H1 (cell line): ENCODE results near the gene SUCLG2. TPM values are rescaled to one million over a fixed set of nuclear protein-coding genes. Genes with fewer than 3 reads are reported as not detected.

ENCODE experiments used
- CTCF ChIA-PET: fragments of 300-600 bp; sonication (Branson Sonifier 250); formaldehyde crosslinking; loops from one replicate; lab custom pipeline; 2021; ENCODE audit not compliant: partially characterized antibody; lab: Charles Lee
- POLR2A ChIA-PET: fragments of 300-600 bp; sonication (Branson Sonifier 250); formaldehyde crosslinking; loops from one replicate; lab custom pipeline; 2021; ENCODE audit warnings: inconsistent platforms; ENCODE audit not compliant: partially characterized antibody; lab: Charles Lee
- DNase-seq, 2 experiments: peaks; one replicate each; pipeline versions ENCODE4 v3.0.0 to v3.0.0-alpha.2; 2010 to 2022; ENCODE audit warnings: low spot score in 2 of 2, low read depth in 1 of 2, mixed read lengths in 1 of 2
- FAIRE-seq: peaks from 2 replicates; lab custom pipeline; 2011; peaks lifted over from hg19 to GRCh38; lab: Jason Lieb, UNC
- H2AFZ ChIP-seq: 2 replicates; pipeline ENCODE4 v1.8.1; 2012; ENCODE audit warnings: low read length, inconsistent platforms
- H2AK5ac ChIP-seq: 2 replicates; pipeline ENCODE4 v1.6.1; 2013; ENCODE audit warnings: low read depth, low read length
- H2BK120ac ChIP-seq: replicated peaks from 2 replicates; pipeline ENCODE3; 2013; ENCODE audit warnings: low read depth, low read length, inconsistent platforms
- H2BK12ac ChIP-seq: 2 replicates; pipeline ENCODE4 v1.6.1; 2013; ENCODE audit warnings: low read depth, low read length
- H2BK15ac ChIP-seq: 2 replicates; pipeline ENCODE4 v1.6.1; 2013; ENCODE audit warnings: low read length
- H2BK20ac ChIP-seq: 2 replicates; pipeline ENCODE4 v1.6.1; 2013; ENCODE audit warnings: low read length
- H2BK5ac ChIP-seq: 2 replicates; pipeline ENCODE4 v1.6.1; 2013; ENCODE audit warnings: low read depth, low read length
- H3K14ac ChIP-seq: 2 replicates; pipeline ENCODE4 v1.6.1; 2013; ENCODE audit warnings: inconsistent platforms; ENCODE audit not compliant: insufficient read length
- H3K18ac ChIP-seq: 2 replicates; pipeline ENCODE4 v1.6.1; 2013; ENCODE audit warnings: low read length; ENCODE audit errors: extremely low read depth
- H3K23ac ChIP-seq: 2 replicates; pipeline ENCODE4 v1.6.1; 2013; ENCODE audit warnings: inconsistent platforms; ENCODE audit not compliant: insufficient read length
- H3K23me2 ChIP-seq: 2 replicates; pipeline ENCODE4 v1.6.1; 2013; ENCODE audit warnings: low read depth, low read length
- H3K27ac ChIP-seq: 2 replicates; pipeline ENCODE4 v1.6.1; 2011; ENCODE audit warnings: low read depth, low read length, inconsistent platforms
- H3K27me3 ChIP-seq, 4 experiments: replicated peaks in 1 of 4; 1 replicate in 1 of 4; 2 replicates in 3 of 4; pipeline versions ENCODE4 v1.6.1 to v1.8.1; 2011 to 2013; ENCODE audit warnings: low read length in 3 of 4, mild to moderate bottlenecking in 3 of 4, inconsistent platforms in 2 of 4, mixed read lengths in 2 of 4, moderate library complexity in 1 of 4; ENCODE audit not compliant: control insufficient read depth in 3 of 4, insufficient read depth in 3 of 4; ENCODE audit errors: extremely low read depth in 1 of 4
- H3K36me3 ChIP-seq, 4 experiments: 2 replicates each; pipeline versions ENCODE4 v1.6.1 to v1.8.1; 2011 to 2013; ENCODE audit warnings: mild to moderate bottlenecking in 4 of 4, low read length in 3 of 4, moderate library complexity in 2 of 4, control low read depth in 1 of 4, inconsistent platforms in 1 of 4; ENCODE audit not compliant: insufficient read depth in 4 of 4, control insufficient read depth in 2 of 4
- H3K4ac ChIP-seq: replicated peaks from 2 replicates; pipeline ENCODE3; 2013; ENCODE audit warnings: low read length, low read depth, mixed read lengths, inconsistent platforms; ENCODE audit not compliant: insufficient read length
- H3K4me1 ChIP-seq, 4 experiments: replicated peaks in 1 of 4; 1 replicate in 1 of 4; 2 replicates in 3 of 4; pipeline versions ENCODE4 v1.6.1 to v1.8.1; 2011 to 2013; ENCODE audit warnings: low read length in 3 of 4, inconsistent platforms in 2 of 4, mixed read lengths in 1 of 4; ENCODE audit not compliant: insufficient read depth in 4 of 4, control insufficient read depth in 3 of 4
- H3K4me2 ChIP-seq, 2 experiments: 2 replicates each; pipeline versions ENCODE4 v1.6.1 to v1.8.1; 2011 to 2013; ENCODE audit warnings: low read depth in 2 of 2, low read length in 2 of 2, control low read depth in 1 of 2, inconsistent platforms in 1 of 2, mild to moderate bottlenecking in 1 of 2; ENCODE audit not compliant: insufficient read depth in 1 of 2
- H3K4me3 ChIP-seq, 4 experiments: fragments of 200-600, 300-600 bp in 1 of 4; sonication (generic), shearing (Covaris generic), sonication (Bioruptor Twin) in 1 of 4; 2 replicates each; pipeline versions ENCODE4 v1.5.1 to v1.8.1; 2011 to 2016; ENCODE audit warnings: low read length in 4 of 4, low read depth in 3 of 4, control low read depth in 2 of 4, inconsistent platforms in 2 of 4, mild to moderate bottlenecking in 2 of 4, mixed read lengths in 1 of 4, moderate library complexity in 1 of 4; ENCODE audit not compliant: insufficient read depth in 2 of 4; ENCODE audit errors: extremely low read depth in 1 of 4
- H3K56ac ChIP-seq: replicated peaks from 2 replicates; pipeline ENCODE3; 2013; ENCODE audit warnings: low read depth, mild to moderate bottlenecking, mixed read lengths, low read length, inconsistent platforms; ENCODE audit not compliant: insufficient read length
- H3K79me1 ChIP-seq: 2 replicates; pipeline ENCODE4 v1.6.1; 2013; ENCODE audit warnings: low read depth, low read length, control low read depth
- H3K79me2 ChIP-seq, 2 experiments: 2 replicates each; pipeline versions ENCODE4 v1.6.1 to v1.8.1; 2012 to 2013; ENCODE audit warnings: low read length in 2 of 2, mild to moderate bottlenecking in 2 of 2, inconsistent platforms in 1 of 2; ENCODE audit not compliant: insufficient read depth in 2 of 2, control insufficient read depth in 1 of 2
- H3K9ac ChIP-seq, 4 experiments: replicated peaks in 1 of 4; 1 replicate in 1 of 4; 2 replicates in 3 of 4; pipeline versions ENCODE4 v1.6.1 to v1.8.1; 2011 to 2013; ENCODE audit warnings: low read depth in 3 of 4, low read length in 3 of 4, control low read depth in 2 of 4, mild to moderate bottlenecking in 2 of 4, moderate library complexity in 2 of 4, inconsistent platforms in 1 of 4; ENCODE audit errors: extremely low read depth in 1 of 4
- H3K9me3 ChIP-seq, 2 experiments: 2 replicates each; pipeline versions ENCODE4 v1.6.1 to v1.8.1; 2012 to 2013; ENCODE audit warnings: mild to moderate bottlenecking in 2 of 2, moderate library complexity in 2 of 2, control low read depth in 1 of 2, inconsistent platforms in 1 of 2, low read depth in 1 of 2, low read length in 1 of 2, mixed read lengths in 1 of 2; ENCODE audit not compliant: insufficient read depth in 2 of 2
- H4K20me1 ChIP-seq, 2 experiments: replicated peaks in 1 of 2; 2 replicates each; pipeline versions ENCODE3 to v1.8.1; 2011 to 2013; ENCODE audit warnings: inconsistent platforms in 2 of 2, low read length in 2 of 2, mild to moderate bottlenecking in 1 of 2; ENCODE audit not compliant: insufficient read depth in 2 of 2, control insufficient read depth in 1 of 2
- H4K5ac ChIP-seq: 2 replicates; pipeline ENCODE4 v1.6.1; 2013; ENCODE audit warnings: low read length, low read depth, mixed read lengths, inconsistent platforms; ENCODE audit not compliant: insufficient read length
- H4K8ac ChIP-seq: 2 replicates; pipeline ENCODE4 v1.8.0; 2013; ENCODE audit warnings: mild to moderate bottlenecking, moderate library complexity, low read length, inconsistent platforms; ENCODE audit not compliant: insufficient read depth; ENCODE audit errors: extremely low read depth
- H4K91ac ChIP-seq: replicated peaks from 2 replicates; pipeline ENCODE3; 2013; ENCODE audit warnings: low read length, mixed read lengths, inconsistent platforms; ENCODE audit not compliant: insufficient read length
- BACH1 ChIP-seq: IDR thresholded peaks from 2 replicates; pipeline ENCODE4 v1.6.1; 2012; ENCODE audit warnings: low read length, improper control_type of control experiment
- CBX5 ChIP-seq: fragments of 300-800, 300-1000 bp; sonication (generic); IDR thresholded peaks from 2 replicates; pipeline ENCODE4 v1.7.1; 2016; ENCODE audit warnings: antibody characterized with exemption, low read length, low read depth
- CHD1 ChIP-seq: IDR thresholded peaks from 2 replicates; pipeline ENCODE4 v1.6.1; 2012; ENCODE audit warnings: low read depth, low read length, improper control_type of control experiment
- CREB1 ChIP-seq: IDR thresholded peaks from 2 replicates; pipeline ENCODE4 v1.6.1; 2012; ENCODE audit warnings: inconsistent platforms
- FOSL1 ChIP-seq: IDR thresholded peaks from 2 replicates; pipeline ENCODE4 v1.6.1; 2011; ENCODE audit warnings: mild to moderate bottlenecking, low read depth, low read length, moderate library complexity; ENCODE audit not compliant: insufficient read depth
- POU5F1 ChIP-seq: IDR thresholded peaks from 2 replicates; pipeline ENCODE4 v1.6.1; 2011; ENCODE audit warnings: low read depth, mild to moderate bottlenecking, low read length, moderate library complexity
- SAP30 ChIP-seq: fragments of 300-600 bp; sonication (generic); IDR thresholded peaks from 2 replicates; pipeline ENCODE4 v1.7.1; 2012; ENCODE audit warnings: low read length, moderate library complexity, mild to moderate bottlenecking, inconsistent platforms; ENCODE audit not compliant: insufficient read depth, insufficient replicate concordance
- SIRT6 ChIP-seq: IDR thresholded peaks from one replicate; pipeline ENCODE4 v1.7.1; 2012; ENCODE audit warnings: low read length, inconsistent platforms
- TEAD4 ChIP-seq: IDR thresholded peaks from 2 replicates; pipeline ENCODE4 v1.6.1; 2012; ENCODE audit warnings: low read depth, low read length, inconsistent platforms, mixed read lengths
- WGBS, 2 experiments: shearing (Covaris generic) in 1 of 2; methylation state at CpG; one replicate each; pipeline versions ENCODE4 v1.1.6 to v1.1.7; 2013 to 2015; ENCODE audit warnings: low lambda C conversion rate in 2 of 2, mixed read lengths in 2 of 2, inconsistent platforms in 1 of 2, low coverage in 1 of 2, missing lambda C conversion rate in 1 of 2; ENCODE audit not compliant: insufficient replicate concordance in 2 of 2, insufficient coverage in 1 of 2, insufficient read length in 1 of 2; ENCODE audit errors: extremely low coverage in 1 of 2, missing lambda C conversion rate in 1 of 2; 5-methylcytosine and 5-hydroxymethylcytosine counted together
- polyA plus RNA-seq, 7 experiments: library from polyadenylated mRNA; depleted of rRNA in 3 of 7; stranded (reverse) in 5 of 7; unstranded in 2 of 7; fragments of >200 nt in 5 of 7; fragments of 200-250 nt in 2 of 7; gene quantifications; 1 replicate in 5 of 7; 2 replicates in 1 of 7; 4 replicates in 1 of 7; pipeline versions ENCODE4 v1.2.1 to v1.2.3, GENCODE V29; 2011 to 2013; ENCODE audit warnings: missing spikeins in 2 of 7, mixed read lengths in 2 of 7
- total RNA-seq: library from RNA; stranded (reverse); fragmentation: NEBNext Ultra II Directional; extraction: Animal tissue kit (Norgen Biotek cat#: 25700); gene quantifications from 2 replicates; pipeline ENCODE4 v1.2.1, GENCODE V29; 2021
- TF ChIP-seq, protein P1 (sequence below): IDR thresholded peaks from 2 replicates; pipeline ENCODE4 v1.6.1; 2012; ENCODE audit warnings: low read length, inconsistent platforms

Gene SUCLG2
- total and polyA plus RNA-seq, 2 of the 8 experiments (the other 6 are each of a cell fraction or from before 2014, with no cell fraction given): 12.9 to 46.2 TPM

DNA sequence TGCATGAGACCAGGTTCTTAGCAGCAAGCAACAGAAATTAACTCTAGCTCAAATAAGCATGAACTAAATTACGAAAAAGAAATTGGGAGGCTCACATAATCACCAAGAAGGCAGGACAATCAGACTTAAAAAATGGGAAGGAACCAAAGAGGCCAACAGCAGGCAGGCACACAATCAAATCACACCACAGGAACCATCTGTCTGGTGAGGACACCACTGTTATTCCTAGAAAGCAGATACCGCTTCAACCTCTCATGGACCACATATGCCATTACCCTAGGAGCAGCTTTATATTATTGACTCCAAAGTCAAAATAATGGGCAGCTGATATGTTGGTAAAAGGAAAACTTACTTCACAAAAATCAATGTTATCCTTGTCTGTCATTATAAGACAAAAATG lies 51.6 kb downstream of the SUCLG2 start:
- ChIA-PET POLR2A (no interaction called here), CTCF (interaction anchor here (1.1 to 3.8 kb wide), 3 partner anchors 101 to 219 kb away, joined by 3 to 17 read pairs (median 11); no protein-coding TSS in a partner anchor)
- Histone ChIP-seq H3K56ac (no peak overlapping the region), H4K5ac (no peak overlapping the region), H2AK5ac (no peak overlapping the region), H3K79me2 (no peaks in the 10 kb centered on the region), H4K91ac (no peak overlapping the region), H4K20me1 (no peaks in the 10 kb centered on the region), H2BK20ac (no peak overlapping the region), H3K9me3 (no peaks in the 10 kb centered on the region), H3K4ac (no peak overlapping the region), H2BK120ac (no peak overlapping the region), H3K36me3 (peaks cover 0 to 8% (median 1%) of the 10 kb centered on the region in 4 experiments; a peak in 4 of 8 replicates), H3K23me2 (no peaks in the 10 kb centered on the region), H2BK12ac (no peak overlapping the region), H4K8ac (no peak overlapping the region), H3K4me1 (peaks cover 0 to 3% (median 0%) of the 10 kb centered on the region in 4 experiments; a peak in 1 of 7 replicates), H3K27ac (no peak overlapping the region), H3K23ac (no peak overlapping the region), H2BK5ac (no peak overlapping the region), H2AFZ (no peak overlapping the region), H2BK15ac (no peak overlapping the region), H3K18ac (no peak overlapping the region), H3K14ac (no peak overlapping the region), H3K9ac (no peak overlapping the region), H3K27me3 (no peaks in the 10 kb centered on the region), H3K79me1 (no peaks in the 10 kb centered on the region; the same call in 1 of the 2 replicates), H3K4me2 (no peak overlapping the region), H3K4me3 (no peak overlapping the region)
- 91% methylated on average over 2 of the region's 2 CpGs; no CpG with 5 or more reads in 1 of the 2 experiments for WGBS, 2 experiments
- no peak for TF ChIP-seq CREB1
- TF ChIP-seq CHD1: no peak
- no peak for TF ChIP-seq TEAD4
- TF ChIP-seq CBX5: no peak
- no peak for TF ChIP-seq SIRT6
- no peak for TF ChIP-seq POU5F1
- TF ChIP-seq SAP30: no peak
- TF ChIP-seq, protein P1, sequence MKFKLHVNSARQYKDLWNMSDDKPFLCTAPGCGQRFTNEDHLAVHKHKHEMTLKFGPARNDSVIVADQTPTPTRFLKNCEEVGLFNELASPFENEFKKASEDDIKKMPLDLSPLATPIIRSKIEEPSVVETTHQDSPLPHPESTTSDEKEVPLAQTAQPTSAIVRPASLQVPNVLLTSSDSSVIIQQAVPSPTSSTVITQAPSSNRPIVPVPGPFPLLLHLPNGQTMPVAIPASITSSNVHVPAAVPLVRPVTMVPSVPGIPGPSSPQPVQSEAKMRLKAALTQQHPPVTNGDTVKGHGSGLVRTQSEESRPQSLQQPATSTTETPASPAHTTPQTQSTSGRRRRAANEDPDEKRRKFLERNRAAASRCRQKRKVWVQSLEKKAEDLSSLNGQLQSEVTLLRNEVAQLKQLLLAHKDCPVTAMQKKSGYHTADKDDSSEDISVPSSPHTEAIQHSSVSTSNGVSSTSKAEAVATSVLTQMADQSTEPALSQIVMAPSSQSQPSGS: no peak
- no peak for TF ChIP-seq BACH1
- TF ChIP-seq FOSL1: no peak
- FAIRE-seq (no peak), DNase-seq (no peak)
